ENCODE measurements around the gene NAA10. TPM values are rescaled to one million over a fixed set of nuclear protein-coding genes. Genes with fewer than 3 reads are reported as not detected.
A peak's percentile ranks its signal among the peaks of the same experiment; 100 is the strongest.

The NAA10 gene
- total and polyA plus RNA-seq, 8 donors: 23.2 to 161 (median 57.3) TPM

- H3K4me3 ChIP-seq: no peak overlapping the region
- no peak for DNase-seq
- TF ChIP-seq CTCF (IDR thresholded peaks at IDR 0.05): no peak
- no peak for TF ChIP-seq POLR2A (IDR thresholded peaks at IDR 0.05)
- TF ChIP-seq POLR2AphosphoS5 (IDR thresholded peaks at IDR 0.05): no peak
- TF ChIP-seq EP300 (IDR thresholded peaks at IDR 0.05): no peak
- peak overlapping the region in 2 of 5 donors; percentile 17 to 79 for H3K27ac ChIP-seq
- no peaks in the 10 kb centered on the region for H3K9me3 ChIP-seq
- H3K36me3 ChIP-seq: peaks cover 42 to 100% (median 97%) of the 10 kb centered on the region in 4 donors
- peaks cover 0 to 5% (median 0%) of the 10 kb centered on the region in 3 donors for H3K27me3 ChIP-seq
- H3K4me1 ChIP-seq: peaks cover 0 to 15% (median 4%) of the 10 kb centered on the region in 4 donors
- intact Hi-C loops (cut with DNase I; ENCODE audit: low total_unique reads): no loop called here
- 86 to 94% (median 90%) methylated on average over 6 to 17 of the region's 17 CpGs for WGBS, 5 donors
These were observed 22.4 kb upstream of the NAA10 start for GRCh38 chrX:153957224-153957623.

GRCh38 chrX:153956044-153956907 lies 21.4 kb upstream of the NAA10 start:
- Histone ChIP-seq H3K36me3 (peaks cover 42 to 100% (median 97%) of the 10 kb centered on the region in 4 donors), H3K27ac (peak overlapping the region in 1 of 5 donors; percentile 79), H3K9me3 (no peaks in the 10 kb centered on the region), H3K4me1 (peaks cover 0 to 15% (median 7%) of the 10 kb centered on the region in 4 donors), H3K27me3 (peaks cover 0 to 5% (median 0%) of the 10 kb centered on the region in 3 donors), H3K4me3 (no peak overlapping the region)
- intact Hi-C loops (cut with DNase I; ENCODE audit: low total_unique reads): no loop called here
- DNase-seq: no peak
- TF ChIP-seq POLR2AphosphoS5 (IDR thresholded peaks at IDR 0.05) (no peak), EP300 (IDR thresholded peaks at IDR 0.05) (no peak), POLR2A (IDR thresholded peaks at IDR 0.05) (no peak), CTCF (IDR thresholded peaks at IDR 0.05) (no peak)
- 79 to 94% (median 90%) methylated on average over 17 to 35 of the region's 35 CpGs for WGBS, 5 donors

- whole genome bisulfite sequencing, 5 donors: 70 to 84% (median 81%) methylated on average over 7 to 12 of the region's 12 CpGs
- no peak for DNase-seq
These were observed 20.4 kb upstream of the NAA10 start for GRCh38 chrX:153955228-153955732.

More at GRCh38 chrX:153955228-153955732, 20.4 kb upstream of the NAA10 start:
- TF ChIP-seq POLR2AphosphoS5 (IDR thresholded peaks at IDR 0.05): no peak
- TF ChIP-seq EP300 (IDR thresholded peaks at IDR 0.05): no peak
- no peak for TF ChIP-seq POLR2A (IDR thresholded peaks at IDR 0.05)
- TF ChIP-seq CTCF (IDR thresholded peaks at IDR 0.05): no peak
- intact Hi-C loops (cut with DNase I; ENCODE audit: low total_unique reads): no loop called here
- H3K36me3 ChIP-seq: peaks cover 46 to 100% (median 97%) of the 10 kb centered on the region in 4 donors
- no peak overlapping the region for H3K4me3 ChIP-seq
- H3K4me1 ChIP-seq: peaks cover 0 to 18% (median 8%) of the 10 kb centered on the region in 4 donors
- no peaks in the 10 kb centered on the region for H3K9me3 ChIP-seq
- H3K27ac ChIP-seq: peak overlapping the region in 1 of 5 donors; percentile 79
- H3K27me3 ChIP-seq: peaks cover 0 to 5% (median 0%) of the 10 kb centered on the region in 3 donors
